Hippocampal formation (tissue), 2 donors: Measurements from ENCODE around the gene RIN3.
"Not testable (repeated sequence)": the region's sequence is repeated elsewhere in the genome, so short reads cannot be mapped to it uniquely, and the experiment has no call there.

Experiments
- DNase-seq, 2 donors: peaks; one replicate each; lab custom pipeline; 2025; lab: John Stamatoyannopoulos, UW

RIN3 gene

DNA sequence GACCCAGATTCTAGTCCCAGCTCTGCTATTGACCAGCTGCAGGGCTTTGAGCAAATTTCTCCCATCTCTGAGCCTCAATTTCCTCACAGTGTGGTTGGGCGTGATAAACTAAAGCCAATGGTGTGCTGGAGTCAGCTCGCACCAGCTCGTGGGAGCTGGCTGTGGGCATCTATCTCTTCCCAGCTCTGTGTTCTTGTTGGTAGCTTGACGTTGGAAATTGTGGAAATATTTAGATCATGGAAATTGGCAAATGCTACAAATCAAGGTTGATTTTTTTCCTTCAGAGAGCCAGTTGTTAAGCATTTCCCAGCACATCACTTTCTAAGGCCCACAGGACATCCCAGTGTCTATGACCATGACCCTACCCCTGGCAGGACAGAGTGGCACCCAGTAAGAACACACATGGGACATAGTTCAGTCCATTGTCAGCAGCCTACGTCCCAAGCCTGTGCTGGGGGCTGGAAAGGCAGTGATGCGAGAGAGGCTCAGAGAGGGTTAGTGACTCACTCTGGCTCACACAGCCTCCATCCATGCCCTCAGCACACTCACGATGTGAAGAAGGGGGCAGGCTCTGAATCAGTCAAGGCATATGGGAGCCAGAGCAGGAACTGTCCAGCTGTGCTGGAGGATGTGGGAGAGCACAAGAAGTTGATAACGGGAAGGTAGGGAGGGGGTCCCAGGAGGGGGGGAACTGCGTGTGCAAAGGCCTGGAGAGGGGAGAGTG, 157.2 kb downstream of the RIN3 start:
- no peak for DNase-seq

DNA sequence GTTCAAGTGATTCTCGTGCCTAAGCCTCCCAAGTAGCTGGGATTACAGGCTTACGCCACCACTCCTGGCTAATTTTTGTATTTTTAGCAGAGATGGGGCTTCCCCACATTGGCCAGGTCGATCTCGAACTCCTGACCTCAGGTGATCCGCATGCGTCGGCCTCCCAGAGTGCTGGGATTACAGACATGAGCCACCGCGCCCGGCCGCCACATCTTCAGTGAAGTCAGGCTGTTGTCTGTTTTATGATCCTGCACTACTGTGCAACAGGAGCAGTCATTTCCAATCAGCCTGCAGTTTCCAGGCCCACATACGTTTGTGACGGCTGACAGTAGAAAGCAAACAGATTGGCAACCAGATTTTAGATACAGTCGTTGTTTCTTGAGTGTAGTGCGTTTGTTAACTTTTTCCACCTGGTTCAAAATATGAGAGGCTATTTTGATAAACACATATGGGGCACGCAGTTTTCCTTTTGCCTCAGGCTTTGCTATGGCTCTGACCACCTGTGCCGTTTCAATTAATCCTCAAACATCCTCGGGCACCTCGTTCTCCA, 160.1 kb downstream of the RIN3 start:
- DNase-seq: no peak

DNA sequence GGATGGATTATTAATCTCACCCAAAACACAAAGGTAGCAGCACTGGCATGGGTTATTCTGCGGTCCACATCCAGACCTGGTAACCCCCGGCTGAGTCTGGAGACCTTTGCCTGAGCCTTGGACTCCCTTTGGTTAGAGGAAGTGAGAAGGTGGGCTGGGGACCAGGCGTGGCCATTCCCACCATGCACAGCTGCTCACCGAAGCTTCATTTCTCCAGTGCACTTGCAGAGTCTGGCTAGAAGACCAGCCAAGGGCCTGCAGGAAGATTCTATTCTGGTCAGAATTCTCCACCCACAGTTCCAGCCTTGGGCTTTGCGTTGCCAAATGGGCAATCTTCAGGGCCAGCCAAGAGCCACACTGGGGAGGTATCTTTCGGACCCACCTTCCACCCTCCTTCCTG, 161.8 kb downstream of the RIN3 start:
- no peak for DNase-seq

DNA sequence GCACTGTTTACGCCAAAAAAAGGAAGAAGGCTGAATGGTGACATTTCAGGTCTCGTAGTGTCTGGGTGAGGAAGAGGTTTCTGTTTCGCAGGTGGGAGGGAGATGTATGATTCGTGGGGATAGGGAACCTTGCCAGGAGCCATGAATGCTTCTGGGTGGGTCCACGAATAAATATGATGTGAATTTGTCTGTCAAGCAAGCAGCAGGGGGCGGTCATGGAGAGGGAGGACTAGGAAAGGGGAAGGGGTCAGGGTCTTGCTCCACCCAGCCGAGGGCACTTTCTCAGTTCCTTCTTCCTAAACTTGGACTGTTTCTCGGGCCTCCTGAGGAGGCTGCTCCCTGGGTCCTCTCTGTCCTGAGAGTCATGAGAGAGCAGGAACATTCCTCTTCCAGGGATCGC, 162.4 kb downstream of the RIN3 start:
- DNase-seq: no peak

DNA sequence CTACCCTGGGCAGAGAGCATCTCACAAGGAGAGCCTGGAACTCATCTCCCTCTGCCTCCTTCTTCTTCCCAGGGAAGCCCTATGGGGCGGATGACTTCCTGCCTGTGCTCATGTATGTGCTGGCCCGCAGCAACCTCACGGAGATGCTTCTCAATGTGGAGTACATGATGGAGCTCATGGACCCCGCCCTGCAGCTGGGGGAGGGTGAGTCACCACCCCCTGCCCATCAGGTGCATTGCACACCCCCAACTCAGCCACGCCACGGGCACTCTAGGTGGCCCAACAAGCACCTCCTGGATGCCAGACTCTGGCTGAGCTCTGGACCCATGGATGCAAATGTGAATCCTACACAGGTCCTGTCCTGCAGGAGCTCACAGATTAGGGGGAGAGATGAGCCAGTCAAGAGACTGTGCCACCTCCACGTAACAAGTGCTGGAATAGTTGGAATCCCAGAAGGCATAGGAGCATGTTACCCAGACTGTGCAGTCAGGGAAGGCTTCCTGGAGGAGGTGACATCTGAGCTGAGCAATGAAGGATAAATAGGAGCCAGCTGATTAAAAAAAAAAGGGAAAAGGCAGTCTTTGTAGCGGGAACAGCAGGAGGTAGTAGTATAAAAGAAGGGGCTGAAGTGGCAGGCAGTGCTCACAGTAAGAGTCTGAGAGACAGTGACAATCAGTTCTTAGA, 163.0 kb downstream of the RIN3 start:
- no peak for DNase-seq

DNA sequence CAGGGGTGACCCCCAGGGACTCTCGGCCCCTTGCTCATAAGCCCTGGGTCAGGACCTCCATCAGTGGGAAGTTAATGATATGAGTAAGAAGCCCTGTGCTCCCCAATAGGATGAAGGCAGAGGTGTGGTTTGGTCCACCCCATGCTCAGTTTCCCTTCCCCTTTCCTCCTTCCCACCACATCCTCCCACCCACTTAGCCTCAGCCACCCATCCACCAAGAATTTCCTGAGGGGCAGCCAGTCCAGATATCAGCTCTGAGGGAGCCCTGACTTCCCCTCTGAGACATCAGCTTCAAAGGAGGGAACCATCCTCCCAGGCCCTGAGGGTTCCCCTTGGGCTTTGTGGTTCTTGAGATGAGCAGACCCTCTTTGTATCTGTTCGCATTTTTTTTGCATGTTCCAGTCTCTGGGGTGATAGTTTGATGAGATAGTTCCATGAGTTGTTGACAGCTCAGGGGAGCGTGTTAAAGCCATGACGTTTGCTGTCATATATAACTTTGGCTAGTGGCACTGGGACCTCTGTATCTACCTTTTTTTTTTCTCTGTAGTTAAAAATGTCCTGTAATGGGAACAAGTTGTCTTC, 163.6 kb downstream of the RIN3 start:
- DNase-seq: peak in 1 of 2 donors; percentile 24

DNA sequence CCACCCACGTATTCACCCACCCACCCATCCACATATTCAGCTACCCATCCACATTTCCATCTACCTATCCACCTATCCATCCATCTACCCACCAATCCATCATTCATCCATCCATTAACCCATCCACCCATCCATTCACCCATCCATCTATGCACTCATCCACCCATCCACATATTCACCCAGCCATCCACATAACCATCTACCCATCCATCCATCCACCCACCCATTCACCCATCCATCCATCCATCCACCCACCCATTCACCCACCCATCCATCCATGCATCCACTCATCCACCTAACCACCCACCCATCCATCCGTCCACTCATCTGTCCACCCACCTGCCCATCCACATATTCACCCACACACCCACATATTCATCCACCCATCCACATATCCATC, 164.4 kb downstream of the RIN3 start:
- DNase-seq: no peak

DNA sequence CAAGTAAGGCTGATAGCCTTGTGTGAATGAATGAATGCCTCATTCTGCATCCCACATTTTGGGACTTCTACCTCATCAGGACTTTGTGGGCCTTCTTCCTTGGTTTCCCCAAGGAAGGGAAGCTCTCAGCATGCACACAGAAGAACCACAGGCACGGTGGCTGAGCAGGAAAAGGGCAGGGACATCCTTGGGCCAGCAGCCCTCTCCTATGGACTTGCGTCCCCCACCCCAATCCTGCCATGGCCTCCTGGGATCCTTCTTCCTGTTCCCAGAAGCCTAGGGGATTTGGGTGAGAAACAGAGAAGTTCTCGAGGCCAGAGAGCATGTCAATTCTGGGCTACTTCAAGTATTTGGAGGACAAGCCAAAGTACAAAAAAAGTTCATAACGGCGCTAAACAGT, 165.2 kb downstream of the RIN3 start:
- DNase-seq: no peak

DNA sequence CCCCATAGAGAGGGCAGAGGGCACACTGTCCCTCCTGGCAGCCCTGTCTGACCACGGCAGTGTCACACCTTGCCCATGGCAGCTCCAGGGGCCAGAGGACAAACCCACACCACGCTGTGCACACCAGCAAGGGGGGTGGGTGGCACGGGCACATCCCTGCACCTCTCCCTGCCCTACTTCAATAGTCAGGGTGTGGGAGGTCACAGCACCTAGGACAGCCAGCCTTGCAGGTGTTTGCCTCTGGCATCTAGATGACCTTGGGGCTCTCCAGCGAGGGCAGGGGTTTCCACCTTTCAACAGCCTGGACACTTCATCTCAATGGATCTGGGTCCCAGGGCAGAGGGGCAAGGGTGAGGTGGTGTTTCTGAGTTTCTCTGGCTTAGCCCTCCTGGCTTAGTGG, 165.7 kb downstream of the RIN3 start:
- DNase-seq: no peak

DNA sequence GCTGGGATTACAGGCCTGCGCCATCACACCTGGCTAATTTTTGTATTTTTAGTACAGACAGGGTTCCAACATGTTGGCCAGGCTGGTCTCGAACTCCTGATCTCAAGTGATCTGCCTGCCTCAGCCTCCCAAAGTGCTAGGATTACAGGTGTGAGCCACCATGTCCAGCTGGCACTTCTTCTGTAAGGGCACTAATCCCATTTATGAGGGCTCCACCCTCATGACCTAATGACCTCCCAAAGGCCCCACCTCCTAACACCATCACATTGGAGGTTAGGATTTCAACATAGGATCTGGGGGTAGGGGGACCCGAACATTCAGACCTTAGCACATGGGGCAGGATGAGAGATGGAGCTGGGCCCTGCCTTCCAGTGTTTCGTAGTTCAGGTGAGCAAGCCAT, 166.7 kb downstream of the RIN3 start:
- not testable (repeated sequence) for DNase-seq

DNA sequence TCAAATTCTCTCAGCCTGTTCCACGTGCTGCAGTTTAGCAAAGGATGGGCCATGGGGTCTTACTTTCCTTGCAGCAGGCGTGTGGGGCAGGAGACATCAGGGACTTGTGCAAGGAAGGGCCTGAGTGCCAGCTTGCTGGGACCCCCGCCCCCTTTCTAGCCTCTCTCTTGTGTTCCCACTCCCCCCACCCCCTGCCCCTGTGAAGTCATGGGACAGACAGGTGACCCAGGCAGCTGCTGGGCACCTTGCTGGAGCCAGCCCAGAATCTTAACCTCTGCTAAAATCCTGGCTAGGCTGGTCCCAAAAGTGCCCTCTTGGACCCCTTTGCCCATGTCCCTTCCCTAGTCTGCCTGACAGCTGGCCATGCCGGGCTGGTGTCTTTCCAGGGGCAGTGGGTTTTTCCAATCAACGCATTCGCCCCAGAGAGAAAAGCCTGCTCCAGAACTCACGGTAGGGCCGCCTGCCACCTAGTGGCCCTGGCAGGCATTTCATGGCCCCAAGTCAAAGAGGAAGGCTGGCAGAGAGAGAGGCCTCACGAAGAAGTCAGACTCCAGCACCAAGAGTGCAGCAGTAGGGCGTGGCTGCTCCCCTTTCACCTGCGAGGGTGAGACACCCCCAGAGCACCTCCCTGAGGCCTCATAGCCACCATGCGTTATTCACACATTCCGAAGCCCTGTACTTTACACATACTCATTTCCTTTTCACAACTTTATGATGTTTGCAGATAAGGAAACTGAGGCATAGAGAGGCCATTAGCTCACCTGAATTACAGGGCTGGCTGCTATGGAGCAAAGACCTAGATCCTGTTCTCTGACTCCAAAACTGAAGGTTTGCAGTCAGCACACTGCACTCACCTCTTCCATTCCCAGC, 167.4 kb downstream of the RIN3 start:
- DNase-seq: peak; percentile 15 to 16

DNA sequence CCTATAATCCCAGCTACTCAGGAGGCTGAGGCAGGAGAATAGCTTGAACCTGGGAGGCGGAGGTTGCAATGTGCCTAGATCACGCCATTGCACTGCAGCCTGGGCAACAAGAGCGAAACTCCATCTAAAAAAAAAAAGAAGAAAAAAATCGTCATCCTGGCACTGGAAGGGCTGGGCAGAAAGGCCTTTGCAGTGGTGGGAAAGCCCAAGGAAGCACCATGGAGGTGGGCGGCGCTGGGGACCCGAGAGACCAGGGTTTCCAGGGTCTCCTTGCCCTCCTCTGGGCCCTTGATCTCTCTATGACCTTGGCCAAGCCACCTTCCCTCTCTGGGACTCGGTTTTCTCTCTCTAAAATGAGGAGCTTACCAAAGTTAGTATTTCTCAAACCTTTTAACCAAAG, 169.5 kb downstream of the RIN3 start:
- no peak for DNase-seq

DNA sequence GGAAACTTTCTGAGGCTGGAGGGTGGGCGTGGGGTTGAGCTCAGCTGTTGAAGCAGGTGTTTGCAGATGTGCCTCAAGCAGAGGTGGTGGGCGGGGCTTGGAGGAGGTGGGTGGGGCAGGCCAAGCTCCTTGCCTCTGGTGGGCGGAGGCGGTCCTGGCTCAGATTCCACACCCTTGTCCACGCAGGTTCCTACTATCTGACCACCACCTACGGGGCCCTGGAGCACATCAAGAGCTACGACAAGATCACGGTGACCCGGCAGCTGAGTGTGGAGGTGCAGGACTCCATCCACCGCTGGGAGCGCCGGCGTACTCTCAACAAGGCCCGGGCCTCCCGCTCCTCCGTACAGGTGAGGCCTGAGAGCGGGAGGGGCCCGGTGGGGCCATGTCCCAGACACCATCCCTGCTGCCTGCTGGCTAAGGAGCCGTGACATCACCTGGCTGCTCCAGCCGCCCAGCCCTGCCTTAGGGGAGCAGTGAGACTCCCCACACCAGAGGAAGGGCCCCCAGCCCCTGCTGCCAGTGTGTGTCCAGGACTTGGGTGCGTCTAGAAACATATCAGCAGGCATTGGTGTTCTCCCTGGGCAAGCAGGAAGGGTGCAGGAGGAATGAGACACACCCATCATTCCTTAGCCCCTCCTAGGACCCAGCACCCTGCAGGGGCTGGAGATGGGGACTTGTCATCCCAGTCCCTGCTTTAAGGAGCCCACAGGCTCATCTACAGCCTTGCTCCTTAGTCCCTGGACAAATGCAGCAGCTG, 171.4 kb downstream of the RIN3 start:
- DNase-seq: no peak

DNA sequence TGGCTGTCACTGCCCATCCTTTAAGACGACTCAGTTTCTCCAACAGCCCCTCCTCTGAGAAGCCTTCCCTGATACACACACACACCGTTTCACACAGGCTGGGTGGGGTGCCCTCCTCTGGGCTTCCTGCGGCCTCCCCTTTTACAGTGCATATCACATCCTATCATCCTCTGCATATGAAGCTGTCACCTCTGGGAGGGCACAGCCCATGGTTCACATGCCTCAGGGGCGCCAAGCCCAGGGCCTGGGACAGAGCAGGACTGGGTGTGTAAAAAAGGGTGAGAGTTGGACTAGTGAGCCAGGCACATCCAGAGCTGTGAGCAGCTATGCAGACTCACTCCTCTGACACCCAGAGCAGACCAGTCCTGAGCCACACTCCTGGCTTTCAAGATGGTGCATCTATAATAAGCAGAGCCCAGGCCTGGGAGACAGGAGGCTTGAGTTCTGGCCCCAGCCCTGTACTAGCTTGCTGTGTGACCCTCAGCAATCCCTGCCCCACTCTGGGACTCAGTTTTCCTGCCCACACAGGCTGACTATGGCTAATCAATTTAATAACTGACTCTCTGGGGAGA, 172.3 kb downstream of the RIN3 start:
- DNase-seq: no peak

DNA sequence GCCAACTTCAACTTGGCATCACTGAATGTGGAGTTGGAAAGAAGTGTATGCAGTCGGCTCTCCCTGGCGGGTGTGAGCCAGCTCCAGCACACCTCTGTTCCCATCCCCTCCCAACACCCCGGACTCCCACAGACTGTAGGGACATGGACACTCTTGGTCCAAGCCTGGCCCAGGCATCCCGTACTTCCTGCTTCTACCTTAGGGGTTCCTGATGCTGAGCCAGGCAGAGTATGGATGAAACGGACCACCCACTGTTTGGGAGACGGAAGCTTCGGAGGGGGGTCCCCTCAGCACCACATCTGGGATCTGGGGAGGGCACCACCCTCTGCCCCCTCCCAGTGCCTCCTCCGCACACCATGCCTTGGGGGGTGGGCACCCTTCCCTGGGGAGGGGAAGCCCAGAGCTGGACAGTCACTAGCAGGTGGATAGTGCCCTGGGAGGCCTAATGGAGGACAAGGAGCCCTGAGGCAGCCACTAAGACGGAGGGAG, 172.9 kb downstream of the RIN3 start:
- DNase-seq: no peak

DNA sequence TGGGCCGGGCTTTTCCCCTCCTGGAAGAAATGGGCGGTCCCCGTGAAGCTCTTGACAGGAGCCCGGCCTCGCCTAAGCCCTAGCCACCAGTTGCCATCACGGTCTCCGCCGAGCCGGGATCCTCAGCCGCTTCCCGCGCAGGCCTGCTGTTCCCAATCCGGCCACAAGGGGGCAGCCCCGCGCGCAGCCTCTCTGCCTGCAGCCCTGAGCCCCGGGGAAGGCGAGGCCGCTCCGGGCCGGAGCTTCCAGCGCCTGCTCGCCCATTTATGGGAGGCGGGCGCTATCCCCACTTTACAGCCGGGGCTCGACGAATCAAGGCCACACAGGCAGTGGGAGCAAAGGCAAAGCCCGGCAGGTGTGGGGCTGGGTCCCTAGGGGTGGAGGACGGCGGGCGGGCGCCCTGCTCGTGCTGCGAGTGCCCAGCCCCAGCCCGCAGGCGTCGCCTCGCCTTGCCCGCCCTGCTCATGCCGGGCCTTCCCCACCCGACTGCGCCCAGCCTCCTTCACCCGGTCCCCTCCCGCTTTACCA, 173.4 kb downstream of the RIN3 start:
- peak in 1 of 2 donors; percentile 76 for DNase-seq

DNA sequence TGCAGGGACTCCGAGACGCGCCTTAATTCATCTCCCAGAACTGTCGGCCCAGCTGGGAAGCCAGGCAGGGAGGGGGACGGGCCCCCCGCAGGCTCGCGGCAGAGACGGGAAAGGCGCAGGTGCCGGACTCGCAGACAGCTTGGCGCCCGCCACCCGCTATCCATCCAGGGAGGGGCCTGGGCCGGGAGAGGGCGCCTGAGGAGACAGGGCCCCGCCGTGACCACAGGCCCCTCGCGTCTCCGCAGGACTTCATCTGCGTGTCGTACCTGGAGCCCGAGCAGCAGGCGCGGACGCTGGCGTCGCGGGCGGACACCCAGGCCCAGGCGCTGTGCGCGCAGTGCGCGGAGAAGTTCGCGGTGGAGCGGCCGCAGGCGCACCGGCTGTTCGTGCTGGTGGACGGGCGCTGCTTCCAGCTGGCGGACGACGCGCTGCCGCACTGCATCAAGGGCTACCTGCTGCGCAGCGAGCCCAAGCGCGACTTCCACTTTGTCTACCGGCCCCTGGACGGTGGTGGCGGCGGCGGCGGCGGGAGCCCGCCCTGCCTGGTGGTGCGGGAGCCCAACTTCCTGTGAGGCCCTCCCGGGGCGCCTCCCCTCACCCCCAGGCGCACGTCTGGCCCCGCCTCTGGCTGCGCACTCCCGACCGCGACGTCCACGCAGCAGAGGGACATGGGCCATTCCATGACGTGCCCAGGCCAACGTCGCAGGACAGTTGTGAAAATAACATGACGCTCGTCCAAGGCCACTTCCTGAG, 174.3 kb downstream of the RIN3 start:
- DNase-seq: no peak

DNA sequence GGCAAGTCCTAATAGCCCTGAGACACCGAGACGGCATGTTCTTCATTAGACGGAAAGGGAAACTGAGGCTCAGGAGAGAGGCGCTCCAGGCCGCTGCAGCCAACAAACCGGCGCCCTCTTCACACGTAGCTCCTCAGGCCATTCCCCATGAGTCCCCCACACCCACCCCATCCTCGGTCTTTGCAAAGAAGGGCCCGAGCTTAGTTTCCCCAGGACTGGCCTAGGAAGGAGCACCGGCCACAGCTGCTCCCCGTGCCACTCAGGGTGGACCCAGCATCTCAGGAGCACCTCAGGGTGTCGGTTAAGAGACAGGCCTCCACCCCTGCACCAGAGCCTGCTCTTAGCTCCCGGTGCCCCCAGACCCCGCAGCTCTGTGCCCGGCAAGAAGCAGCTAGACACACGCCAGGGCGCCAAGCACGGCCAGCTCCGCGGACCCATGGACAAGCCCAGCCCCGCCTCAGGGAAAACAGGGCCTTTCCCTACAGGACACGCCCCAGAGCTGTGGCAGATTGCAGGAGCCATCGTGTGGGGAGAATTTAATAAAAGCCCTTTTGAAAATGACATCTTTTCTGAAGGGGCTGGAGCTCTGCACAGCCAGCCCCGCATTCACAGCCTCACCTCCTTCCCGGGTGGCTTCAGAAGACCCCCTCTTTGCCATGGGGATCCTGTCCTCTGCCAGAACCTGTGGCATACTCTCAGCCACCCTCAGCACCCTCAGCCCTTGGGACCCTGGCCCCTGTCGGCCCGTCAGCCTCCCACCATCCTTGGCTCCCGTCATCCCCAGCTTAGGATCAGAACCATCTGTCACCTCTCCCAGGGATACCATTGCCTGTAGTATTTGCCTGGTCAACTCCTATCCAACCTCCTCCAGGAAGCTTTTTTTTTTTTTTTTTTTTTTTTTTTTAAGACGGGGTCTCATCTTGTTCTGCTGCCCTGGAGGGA, 175.1 kb downstream of the RIN3 start:
- no peak for DNase-seq
